Stimulated activated CD4-positive, alpha-beta T cell treated with anti-CD3 and anti-CD28 coated beads, Interleukin-15, amount 100 ng/mL, for 48 hours (primary cell): Measurements from ENCODE around the gene APMAP.
A peak's percentile ranks its signal among the peaks of the same experiment; 100 is the strongest.
"Not testable (repeated sequence)": the region's sequence is repeated elsewhere in the genome, so short reads cannot be mapped to it uniquely, and the experiment has no call there.

Experiments used
- DNase-seq, 2 donors: peaks; one replicate each; pipeline ENCODE4 v3.0.0-alpha.2; 2020; ENCODE audit warnings: low read depth in 2 of 2

Gene APMAP

GRCh38 chr20:24952376-24953208 lies 40.0 kb downstream of the APMAP start:
- DNase-seq, result no peak

GRCh38 chr20:24951536-24952083 lies 40.9 kb downstream of the APMAP start:
- DNase-seq, result no peak

GRCh38 chr20:24950836-24951525 lies 41.6 kb downstream of the APMAP start:
- DNase-seq, result no peak

GRCh38 chr20:24950128-24950835 lies 42.3 kb downstream of the APMAP start:
- no peak for DNase-seq

GRCh38 chr20:24949756-24950127 lies 42.8 kb downstream of the APMAP start:
- DNase-seq, result no peak

GRCh38 chr20:24948939-24949679 lies 43.4 kb downstream of the APMAP start, which contains the start of gene CST7:
Gene CST7 (plus strand): TSS chr20:24949269. CDS start chr20:24949506, 237 bp downstream.
- peak; percentile 75 to 81 for DNase-seq

GRCh38 chr20:24948396-24948938 lies 44.1 kb downstream of the APMAP start:
- DNase-seq, result not testable (repeated sequence)

- DNase-seq, result not testable (repeated sequence)
Observed at GRCh38 chr20:24946376-24946775, 46.2 kb downstream of the APMAP start.

- no peak for DNase-seq
Observed at GRCh38 chr20:24943731-24944130, 48.8 kb downstream of the APMAP start.

- DNase-seq, result no peak
Observed at GRCh38 chr20:24943196-24943595, 49.4 kb downstream of the APMAP start.

- DNase-seq, result no peak
Observed at GRCh38 chr20:24942679-24943078, 49.9 kb downstream of the APMAP start.

- no peak for DNase-seq
Observed at GRCh38 chr20:24939036-24939435, 53.5 kb downstream of the APMAP start.

- DNase-seq, result no peak
Observed at GRCh38 chr20:24938498-24938897, 54.1 kb downstream of the APMAP start.

- no peak for DNase-seq
Observed at GRCh38 chr20:24937579-24937978, 55.0 kb downstream of the APMAP start.

GRCh38 chr20:24936526-24937407 lies 55.8 kb downstream of the APMAP start:
- DNase-seq, result no peak

- no peak for DNase-seq
Observed at GRCh38 chr20:24935766-24936525, 56.6 kb downstream of the APMAP start.

GRCh38 chr20:24935140-24935539 lies 57.4 kb downstream of the APMAP start:
- no peak for DNase-seq

GRCh38 chr20:24934716-24935115 lies 57.8 kb downstream of the APMAP start:
- no peak for DNase-seq

- no peak for DNase-seq
Observed at GRCh38 chr20:24934101-24934661, 58.4 kb downstream of the APMAP start.
